ENCODE data around the gene RUNDC1. TPM values are rescaled to one million over a fixed set of nuclear protein-coding genes. Genes with fewer than 3 reads are reported as not detected.
A peak's percentile ranks its signal among the peaks of the same experiment; 100 is the strongest.

The RUNDC1 gene
- total RNA-seq, 2 experiments from 2014 or later = 9.6 to 10.2 TPM

GRCh38 chr17:43006639-43007551 lies 26.5 kb downstream of the RUNDC1 start, which contains the start of gene IFI35:
Gene IFI35 (plus strand): TSS chr17:43006784. CDS start chr17:43006948, 164 bp downstream.
- Mint-ChIP-seq H3K4me3 (peak within 1 kb of the TSS; percentile 100), H3K4me1 (peaks cover 14% of the 10 kb centered on the region), H3K36me3 (peaks cover 18% of the 10 kb centered on the region), H3K27ac (peak within 1 kb of the TSS; percentile 100), H3K9me3 (no peaks in the 10 kb centered on the region), H3K27me3 (no peaks in the 10 kb centered on the region)
- DNase-seq = peak; percentile 89

- H3K36me3 Mint-ChIP-seq = peaks cover 7% of the 10 kb centered on the region
- no peaks in the 10 kb centered on the region for H3K27me3 Mint-ChIP-seq
- DNase-seq = no peak
- H3K4me1 Mint-ChIP-seq = peaks cover 7% of the 10 kb centered on the region
- peak overlapping the region; percentile 23 for H3K27ac Mint-ChIP-seq
- H3K4me3 Mint-ChIP-seq = no peak overlapping the region
- no peaks in the 10 kb centered on the region for H3K9me3 Mint-ChIP-seq
Measured at GRCh38 chr17:43010667-43011308, 30.4 kb downstream of the RUNDC1 start.

- DNase-seq = no peak
- no peaks in the 10 kb centered on the region for H3K9me3 Mint-ChIP-seq
- no peaks in the 10 kb centered on the region for H3K27me3 Mint-ChIP-seq
- H3K27ac Mint-ChIP-seq = no peak overlapping the region
- H3K4me1 Mint-ChIP-seq = peaks cover 4% of the 10 kb centered on the region
- no peak overlapping the region for H3K4me3 Mint-ChIP-seq
- H3K36me3 Mint-ChIP-seq = peaks cover 2% of the 10 kb centered on the region
Measured at GRCh38 chr17:43011728-43012472, 31.5 kb downstream of the RUNDC1 start.

GRCh38 chr17:43013296-43013695 lies 32.9 kb downstream of the RUNDC1 start:
- Mint-ChIP-seq H3K9me3 (no peaks in the 10 kb centered on the region), H3K4me1 (peaks cover 4% of the 10 kb centered on the region), H3K4me3 (no peak overlapping the region), H3K27me3 (no peaks in the 10 kb centered on the region), H3K27ac (no peak overlapping the region), H3K36me3 (peaks cover 2% of the 10 kb centered on the region)
- no peak for DNase-seq

GRCh38 chr17:43014020-43014648 lies 33.8 kb downstream of the RUNDC1 start:
- peaks cover 7% of the 10 kb centered on the region for H3K4me1 Mint-ChIP-seq
- H3K36me3 Mint-ChIP-seq = peaks cover 2% of the 10 kb centered on the region
- H3K27ac Mint-ChIP-seq = no peak overlapping the region
- H3K27me3 Mint-ChIP-seq = no peaks in the 10 kb centered on the region
- no peak for DNase-seq
- H3K9me3 Mint-ChIP-seq = no peaks in the 10 kb centered on the region
- H3K4me3 Mint-ChIP-seq = no peak overlapping the region

- Mint-ChIP-seq H3K27ac (no peak overlapping the region), H3K9me3 (no peaks in the 10 kb centered on the region)
- no peak for DNase-seq
Measured at GRCh38 chr17:43014649-43015542, 34.5 kb downstream of the RUNDC1 start.

GRCh38 chr17:43015579-43015978 lies 35.2 kb downstream of the RUNDC1 start:
- DNase-seq = no peak
- Mint-ChIP-seq H3K4me3 (no peak overlapping the region), H3K9me3 (no peaks in the 10 kb centered on the region), H3K27ac (no peak overlapping the region), H3K4me1 (peaks cover 17% of the 10 kb centered on the region), H3K27me3 (no peaks in the 10 kb centered on the region), H3K36me3 (peaks cover 2% of the 10 kb centered on the region)

More at GRCh38 chr17:43014649-43015542, 34.5 kb downstream of the RUNDC1 start:
- Mint-ChIP-seq H3K27me3 (no peaks in the 10 kb centered on the region), H3K4me3 (no peak overlapping the region), H3K36me3 (peaks cover 2% of the 10 kb centered on the region), H3K4me1 (peaks cover 14% of the 10 kb centered on the region)

- peaks cover 2% of the 10 kb centered on the region for H3K36me3 Mint-ChIP-seq
- no peak overlapping the region for H3K4me3 Mint-ChIP-seq
- H3K4me1 Mint-ChIP-seq = peaks cover 20% of the 10 kb centered on the region
- no peaks in the 10 kb centered on the region for H3K27me3 Mint-ChIP-seq
- no peaks in the 10 kb centered on the region for H3K9me3 Mint-ChIP-seq
- DNase-seq = no peak
- H3K27ac Mint-ChIP-seq = no peak overlapping the region
Measured at GRCh38 chr17:43016216-43016615, 35.9 kb downstream of the RUNDC1 start.

- Mint-ChIP-seq H3K27ac (no peak overlapping the region), H3K36me3 (peaks cover 2% of the 10 kb centered on the region), H3K9me3 (no peaks in the 10 kb centered on the region), H3K4me1 (peaks cover 23% of the 10 kb centered on the region), H3K27me3 (no peaks in the 10 kb centered on the region), H3K4me3 (no peak overlapping the region)
- peak; percentile 30 for DNase-seq
Measured at GRCh38 chr17:43018008-43018853, 37.9 kb downstream of the RUNDC1 start.

GRCh38 chr17:43018932-43019331 lies 38.6 kb downstream of the RUNDC1 start:
- Mint-ChIP-seq H3K27me3 (no peaks in the 10 kb centered on the region), H3K36me3 (peaks cover 2% of the 10 kb centered on the region), H3K4me1 (peaks cover 23% of the 10 kb centered on the region), H3K9me3 (no peaks in the 10 kb centered on the region), H3K27ac (no peak overlapping the region), H3K4me3 (no peak overlapping the region)
- no peak for DNase-seq

GRCh38 chr17:43019418-43019817 lies 39.1 kb downstream of the RUNDC1 start:
- no peak overlapping the region for H3K4me3 Mint-ChIP-seq
- no peak for DNase-seq
- peaks cover 25% of the 10 kb centered on the region for H3K4me1 Mint-ChIP-seq
- H3K9me3 Mint-ChIP-seq = no peaks in the 10 kb centered on the region
- H3K27me3 Mint-ChIP-seq = no peaks in the 10 kb centered on the region
- peak overlapping the region; percentile 36 for H3K27ac Mint-ChIP-seq
- H3K36me3 Mint-ChIP-seq = peaks cover 2% of the 10 kb centered on the region

- Mint-ChIP-seq H3K9me3 (no peaks in the 10 kb centered on the region), H3K4me1 (peaks cover 30% of the 10 kb centered on the region), H3K36me3 (peaks cover 2% of the 10 kb centered on the region), H3K4me3 (no peak overlapping the region), H3K27ac (no peak overlapping the region), H3K27me3 (peaks cover 5% of the 10 kb centered on the region)
- no peak for DNase-seq
Measured at GRCh38 chr17:43020030-43020621, 39.8 kb downstream of the RUNDC1 start.

Measured in activated naive CD8-positive, alpha-beta T cell treated with anti-CD3 and anti-CD28 coated beads for 36 hours (primary cell).